Astrocyte (in vitro differentiated cells and primary cell): ENCODE data around the gene KHSRP. TPM values are rescaled to one million over a fixed set of nuclear protein-coding genes. Genes with fewer than 3 reads are reported as not detected.

Source experiments
- DNase-seq: peaks from one replicate; pipeline ENCODE4 v3.0.0-alpha.2; 2010; ENCODE audit warnings: low read depth
- FAIRE-seq: peaks from 2 replicates; lab custom pipeline; 2011; peaks lifted over from hg19 to GRCh38; lab: Jason Lieb, UNC
- H2AFZ ChIP-seq: 2 replicates; pipeline ENCODE4 v1.6.0; 2012; ENCODE audit warnings: low read depth, low read length, inconsistent platforms
- H3K27ac ChIP-seq: 2 replicates; pipeline ENCODE4 v1.5.1; 2011; ENCODE audit warnings: low read depth, low read length, inconsistent platforms
- H3K27me3 ChIP-seq: 2 replicates; pipeline ENCODE4 v1.6.0; 2011; ENCODE audit warnings: low read length, inconsistent platforms; ENCODE audit not compliant: insufficient read depth
- H3K36me3 ChIP-seq: 2 replicates; pipeline ENCODE4 v1.5.1; 2011; ENCODE audit warnings: low read length, inconsistent platforms; ENCODE audit not compliant: insufficient read depth
- H3K4me1 ChIP-seq: 2 replicates; pipeline ENCODE4 v1.5.1; 2011; ENCODE audit warnings: low read length, inconsistent platforms; ENCODE audit not compliant: insufficient read depth
- H3K4me2 ChIP-seq: 2 replicates; pipeline ENCODE4 v1.6.0; 2012; ENCODE audit warnings: low read length, inconsistent platforms
- H3K4me3 ChIP-seq: 2 replicates; pipeline ENCODE4 v1.5.1; 2011; ENCODE audit warnings: low read depth, mild to moderate bottlenecking, low read length, inconsistent platforms; ENCODE audit not compliant: insufficient read depth
- H3K79me2 ChIP-seq: 2 replicates; pipeline ENCODE4 v1.6.0; 2012; ENCODE audit warnings: mild to moderate bottlenecking, low read length, inconsistent platforms; ENCODE audit not compliant: insufficient read depth
- H3K9ac ChIP-seq: 2 replicates; pipeline ENCODE4 v1.6.0; 2012; ENCODE audit warnings: mild to moderate bottlenecking, low read length, inconsistent platforms
- H3K9me3 ChIP-seq: 2 replicates; pipeline ENCODE4 v1.5.1; 2012; ENCODE audit warnings: low read depth, mild to moderate bottlenecking, low read length, inconsistent platforms; ENCODE audit not compliant: insufficient read depth
- H4K20me1 ChIP-seq: 2 replicates; pipeline ENCODE4 v1.6.0; 2012; ENCODE audit warnings: low read length, inconsistent platforms; ENCODE audit not compliant: insufficient read depth
- H3K27ac Mint-ChIP-seq: one replicate; pipeline ENCODE4 v1.8.0; 2021; ENCODE audit warnings: mild to moderate bottlenecking, mixed read lengths; ENCODE audit not compliant: unreplicated experiment
- H3K27me3 Mint-ChIP-seq: one replicate; pipeline ENCODE4 v1.8.0; 2021; ENCODE audit warnings: low read depth, mixed read lengths; ENCODE audit not compliant: unreplicated experiment
- H3K36me3 Mint-ChIP-seq: one replicate; pipeline ENCODE4 v1.8.0; 2021; ENCODE audit warnings: low read depth, mixed read lengths; ENCODE audit not compliant: unreplicated experiment
- H3K4me1 Mint-ChIP-seq: one replicate; pipeline ENCODE4 v1.8.0; 2021; ENCODE audit warnings: low read depth, mixed read lengths; ENCODE audit not compliant: unreplicated experiment
- H3K4me3 Mint-ChIP-seq: one replicate; pipeline ENCODE4 v1.8.0; 2021; ENCODE audit warnings: mild to moderate bottlenecking, moderate library complexity, mixed read lengths; ENCODE audit not compliant: unreplicated experiment
- H3K9me3 Mint-ChIP-seq: one replicate; pipeline ENCODE4 v1.8.0; 2021; ENCODE audit warnings: mild to moderate bottlenecking, mixed read lengths; ENCODE audit not compliant: unreplicated experiment
- CTCF ChIP-seq: IDR thresholded peaks from 2 replicates; pipeline ENCODE4 v1.5.1; 2011; ENCODE audit warnings: low read depth, mild to moderate bottlenecking, inconsistent platforms, low read length, moderate library complexity; ENCODE audit not compliant: insufficient read depth
- EZH2 ChIP-seq: IDR thresholded peaks from 2 replicates; pipeline ENCODE4 v1.6.1; 2012; ENCODE audit warnings: mild to moderate bottlenecking, low read length, inconsistent platforms; ENCODE audit not compliant: insufficient read depth
- total RNA-seq: library from RNA; stranded (reverse); gene quantifications from 2 replicates; pipeline ENCODE4 v1.2.1, GENCODE V29; 2021

The KHSRP gene
- total RNA-seq, 1 donor from 2014 or later, result 297 TPM

GRCh38 chr19:6413721-6414643, 10.6 kb downstream of the KHSRP start:
- Histone ChIP-seq H3K9me3 (no peaks in the 10 kb centered on the region), H3K4me1 (no peaks in the 10 kb centered on the region), H3K4me3 (no peak overlapping the region), H2AFZ (no peak overlapping the region), H3K79me2 (peaks cover 13% of the 10 kb centered on the region), H3K27ac (no peak overlapping the region), H4K20me1 (peaks cover 28% of the 10 kb centered on the region), H3K36me3 (peaks cover 4% of the 10 kb centered on the region), H3K4me2 (no peak overlapping the region), H3K27me3 (no peaks in the 10 kb centered on the region), H3K9ac (no peak overlapping the region)
- DNase-seq (no peak), FAIRE-seq (no peak)
- Mint-ChIP-seq H3K36me3 (no peaks in the 10 kb centered on the region), H3K27me3 (no peaks in the 10 kb centered on the region), H3K4me3 (no peak overlapping the region), H3K27ac (no peak overlapping the region), H3K4me1 (no peaks in the 10 kb centered on the region), H3K9me3 (no peaks in the 10 kb centered on the region)
- TF ChIP-seq EZH2 (no peak), CTCF (no peak)

DNA sequence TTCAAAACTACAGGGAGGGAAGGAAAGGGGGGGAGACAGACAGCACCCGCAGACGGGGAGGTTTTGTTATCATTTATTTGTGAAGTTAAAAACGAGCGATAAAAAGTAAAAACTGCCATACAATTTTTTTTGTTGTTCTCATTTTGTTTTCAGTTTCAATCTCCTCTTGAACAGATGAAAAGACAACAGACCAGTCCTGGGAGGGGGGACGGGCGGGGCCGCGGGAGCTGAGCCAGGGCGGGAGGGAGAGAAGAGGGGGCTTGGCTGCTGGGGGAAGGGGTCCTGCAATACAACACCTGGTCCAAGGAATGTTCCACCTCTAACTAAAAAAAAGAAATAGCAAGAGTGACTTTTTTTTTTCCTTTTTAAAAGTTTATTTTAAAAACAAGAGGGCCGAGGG, 11.3 kb downstream of the KHSRP start:
- H3K4me1 Mint-ChIP-seq, result no peaks in the 10 kb centered on the region
- H4K20me1 ChIP-seq, result peaks cover 21% of the 10 kb centered on the region
- TF ChIP-seq EZH2 (no peak), CTCF (no peak)
- no peak overlapping the region for H2AFZ ChIP-seq
- peaks cover 6% of the 10 kb centered on the region for H3K79me2 ChIP-seq
- FAIRE-seq (no peak), DNase-seq (no peak)
- H3K9me3 ChIP-seq, result no peaks in the 10 kb centered on the region
- H3K9ac ChIP-seq, result no peak overlapping the region
- H3K27me3 Mint-ChIP-seq, result no peaks in the 10 kb centered on the region
- no peak overlapping the region for H3K4me2 ChIP-seq
- H3K36me3 ChIP-seq, result peaks cover 3% of the 10 kb centered on the region
- no peak overlapping the region for H3K27ac Mint-ChIP-seq
- no peaks in the 10 kb centered on the region for H3K27me3 ChIP-seq
- H3K4me1 ChIP-seq, result no peaks in the 10 kb centered on the region
- no peak overlapping the region for H3K4me3 Mint-ChIP-seq
- H3K36me3 Mint-ChIP-seq, result no peaks in the 10 kb centered on the region
- H3K27ac ChIP-seq, result no peak overlapping the region
- no peaks in the 10 kb centered on the region for H3K9me3 Mint-ChIP-seq
- H3K4me3 ChIP-seq, result no peak overlapping the region
